Heart right ventricle (tissue), 16 donors: ENCODE measurements around the gene MKRN1. TPM values are rescaled to one million over a fixed set of nuclear protein-coding genes. Genes with fewer than 3 reads are reported as not detected.
A peak's percentile ranks its signal among the peaks of the same experiment; 100 is the strongest.

Source experiments
- ATAC-seq, 8 donors: fragments of 200-7000 bp; cut with Tn5 transposase; one replicate each; pipeline ENCODE4 v1.9.1; 2020; ENCODE audit warnings: mild to moderate bottlenecking in 8 of 8, moderate library complexity in 8 of 8, moderate number of reproducible peaks in 1 of 8
- DNase-seq, 2 donors: peaks; one replicate each; pipeline ENCODE4 v3.0.0-alpha.2; 2020
- H3K27ac ChIP-seq, 10 donors: fragments of 200-600 bp; sonication (generic) in 2 of 10; one replicate each; pipeline versions ENCODE4 v1.5.0 to v1.8.0; 2020 to 2022; ENCODE audit warnings: mild to moderate bottlenecking in 3 of 10
- H3K27me3 ChIP-seq, 7 donors: fragments of 200-600 bp; one replicate each; pipeline ENCODE4 v1.8.0; 2021 to 2022; ENCODE audit warnings: mild to moderate bottlenecking in 2 of 7
- H3K36me3 ChIP-seq, 9 donors: fragments of 200-600 bp; sonication (generic) in 1 of 9; one replicate each; pipeline versions ENCODE4 v1.5.0 to v1.8.0; 2020 to 2022; ENCODE audit warnings: mild to moderate bottlenecking in 2 of 9
- H3K4me1 ChIP-seq, 9 donors: fragments of 200-600 bp; sonication (generic) in 1 of 9; one replicate each; pipeline versions ENCODE4 v1.5.0 to v1.8.0; 2020 to 2022; ENCODE audit warnings: mild to moderate bottlenecking in 4 of 9
- H3K4me3 ChIP-seq, 10 donors: fragments of 200-600 bp; sonication (generic) in 2 of 10; one replicate each; pipeline versions ENCODE4 v1.5.0 to v1.8.0; 2020 to 2022; ENCODE audit warnings: mild to moderate bottlenecking in 7 of 10, moderate library complexity in 2 of 10
- H3K9me3 ChIP-seq, 11 donors: fragments of 200-600 bp in 10 of 11; sonication (generic) in 2 of 11; one replicate each; pipeline versions ENCODE4 v1.5.0 to v1.8.0; 2013 to 2022; ENCODE audit warnings: mild to moderate bottlenecking in 2 of 11, control low read depth in 1 of 11, moderate library complexity in 1 of 11
- WGBS, 2 donors: extraction: QIAGEN DNeasy Blood & Tissue Kit; methylation state at CpG; one replicate each; pipeline ENCODE4 v1.1.7; 2013; ENCODE audit warnings: inconsistent platforms in 1 of 2; 5-methylcytosine and 5-hydroxymethylcytosine counted together
- intact Hi-C, 10 donors: fragments of 100-400 bp; cut with DNase I; formaldehyde crosslinking; loops; one replicate each; pipeline versions ENCODE4 v1.11.1 to v1.14.2; 2022
- polyA plus RNA-seq, 2 donors: library from polyadenylated mRNA; stranded (reverse); fragments of 200-250 nt; gene quantifications; one replicate each; pipeline ENCODE4 v1.2.3, GENCODE V29; 2013
- total RNA-seq, 10 donors: library from RNA; stranded (reverse); fragmentation: NEBNext Ultra II Directional in 3 of 10; extraction: Animal tissue kit (Norgen Biotek cat#: 25700) in 3 of 10; gene quantifications; one replicate each; pipeline versions ENCODE4 v1.2.1 to v1.2.4, GENCODE V29; 2021 to 2023
- TF ChIP-seq, protein P1 (sequence below), 9 donors: fragments of 200-600 bp; sonication (generic) in 2 of 9; IDR thresholded peaks; one replicate each; pipeline versions ENCODE4 v1.5.0 to v1.8.0; 2021 to 2022; ENCODE audit warnings: antibody characterized with exemption in 9 of 9, mild to moderate bottlenecking in 5 of 9, moderate library complexity in 1 of 9
- donor health status: Arrhythmogenic right ventricular cardiomyopathy.
- donor health status: ischemic (EF 13 %, LVEDD 7.1; RV severe dilation, severe dysfunction).
- donor health status: healthy with polysubstance abuse.
- donor health status: DM: no; HTN: yes; CAD: no.
- donor health status: DM: no; HTN: no; CAD: no.
- donor health status: ischemic (EF 25% LVEDD 6.9; RV normal size, moderate dysfunction).
- donor health status: ischemic (EF 25% LVEDD 5.7; RV mildly dilated, moderate dysfunction).
- donor health status: healthy.
- donor health status: DM: yes; HTN: yes; CAD: no.
- donor health status: Ischemic cardiomyopathy.
- donor health status: ischemic (EF 35%, LVEDD 5.7; RV mildly dilated, moderate dysfunction).
- donor health status: nonischemic (EF 11% LVEDD 7.7; RV severe dilation, severe dysfunction).
- donor health status: DM: yes; HTN: yes; CAD: no.
- donor health status: PGD.
- donor health status: ischemic (EF 29% LVEDD 5.4; RV normal size, mild dysfunction).
- donor health status: nonischemic (EF 23%, LVEDD 6.1; RV moderate dilation, normal function).

The MKRN1 gene
- total and polyA plus RNA-seq, 12 donors: 38.5 to 113 (median 90.3) TPM

DNA sequence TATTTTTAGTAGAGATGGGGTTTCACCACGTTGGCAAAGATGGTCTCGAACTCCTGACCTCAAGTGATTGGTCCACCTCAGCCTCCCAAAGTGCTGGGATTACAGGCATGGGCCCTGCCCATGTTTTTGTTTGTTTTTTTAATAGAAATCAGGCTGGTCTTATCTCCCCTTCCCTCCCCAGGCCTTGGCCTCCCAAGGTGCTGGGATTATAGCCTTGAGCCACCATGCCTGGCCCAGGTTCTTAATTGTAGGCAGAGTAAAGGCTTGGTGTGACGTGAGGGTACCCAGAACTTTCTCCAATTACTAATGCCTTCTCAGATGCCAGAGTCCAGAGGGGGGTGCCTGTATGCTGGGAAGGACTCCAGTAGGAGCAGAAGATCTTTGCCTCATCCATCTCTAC is 5.2 kb upstream of the MKRN1 start:
- intact Hi-C loops: no loop called here
- no peaks in the 10 kb centered on the region for H3K9me3 ChIP-seq
- H3K4me1 ChIP-seq: peaks cover 0 to 10% (median 0%) of the 10 kb centered on the region in 9 donors
- H3K27ac ChIP-seq: no peak overlapping the region
- DNase-seq (no peak), ATAC-seq (no peak)
- H3K36me3 ChIP-seq: no peaks in the 10 kb centered on the region
- TF ChIP-seq, protein P1, sequence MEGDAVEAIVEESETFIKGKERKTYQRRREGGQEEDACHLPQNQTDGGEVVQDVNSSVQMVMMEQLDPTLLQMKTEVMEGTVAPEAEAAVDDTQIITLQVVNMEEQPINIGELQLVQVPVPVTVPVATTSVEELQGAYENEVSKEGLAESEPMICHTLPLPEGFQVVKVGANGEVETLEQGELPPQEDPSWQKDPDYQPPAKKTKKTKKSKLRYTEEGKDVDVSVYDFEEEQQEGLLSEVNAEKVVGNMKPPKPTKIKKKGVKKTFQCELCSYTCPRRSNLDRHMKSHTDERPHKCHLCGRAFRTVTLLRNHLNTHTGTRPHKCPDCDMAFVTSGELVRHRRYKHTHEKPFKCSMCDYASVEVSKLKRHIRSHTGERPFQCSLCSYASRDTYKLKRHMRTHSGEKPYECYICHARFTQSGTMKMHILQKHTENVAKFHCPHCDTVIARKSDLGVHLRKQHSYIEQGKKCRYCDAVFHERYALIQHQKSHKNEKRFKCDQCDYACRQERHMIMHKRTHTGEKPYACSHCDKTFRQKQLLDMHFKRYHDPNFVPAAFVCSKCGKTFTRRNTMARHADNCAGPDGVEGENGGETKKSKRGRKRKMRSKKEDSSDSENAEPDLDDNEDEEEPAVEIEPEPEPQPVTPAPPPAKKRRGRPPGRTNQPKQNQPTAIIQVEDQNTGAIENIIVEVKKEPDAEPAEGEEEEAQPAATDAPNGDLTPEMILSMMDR (IDR thresholded peaks at IDR 0.05): no peak
- 82 to 86% methylated on average over 3 of the region's 3 CpGs for WGBS, 2 donors
- no peaks in the 10 kb centered on the region for H3K27me3 ChIP-seq
- H3K4me3 ChIP-seq: no peak overlapping the region

DNA sequence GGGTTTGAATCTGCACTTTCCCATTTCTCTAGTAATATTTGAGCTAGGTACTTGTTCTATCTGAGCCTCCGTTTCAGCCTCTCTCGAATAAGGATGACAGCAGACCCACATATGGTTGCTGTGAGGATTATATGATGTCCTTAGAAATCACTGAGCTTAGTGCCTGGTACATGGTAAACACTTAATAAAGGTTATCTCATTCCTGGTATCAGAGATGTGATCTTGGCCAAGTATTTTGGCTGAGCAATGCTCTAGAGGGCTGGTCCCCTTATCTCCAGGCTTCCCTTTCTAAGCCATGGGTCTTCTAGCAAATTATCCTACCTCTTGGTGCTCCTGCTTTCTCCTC is 407 bp upstream of the MKRN1 start:
- Histone ChIP-seq H3K36me3 (peaks cover 0 to 4% (median 0%) of the 10 kb centered on the region in 9 donors), H3K27me3 (no peaks in the 10 kb centered on the region), H3K9me3 (no peaks in the 10 kb centered on the region), H3K27ac (peak overlapping the region in 9 of 10 donors; percentile 84 to 94 (median 90)), H3K4me3 (peak overlapping the region; percentile 69 to 99 (median 96)), H3K4me1 (peaks cover 4 to 36% (median 27%) of the 10 kb centered on the region in 9 donors)
- TF ChIP-seq, protein P1 (IDR thresholded peaks at IDR 0.05): no peak
- no peak for DNase-seq
- intact Hi-C loops: loop anchor here in 8 of 10 donors (2.0 to 10.0 kb wide), 3 partner anchors 173 to 535 kb away; partner anchors contain the start of gene MRPS33 (in 2 of the 8)
- ATAC-seq: peak in 2 of 8 donors; percentile 1
- 7 to 9% methylated on average over 2 of the region's 2 CpGs for WGBS, 2 donors

DNA sequence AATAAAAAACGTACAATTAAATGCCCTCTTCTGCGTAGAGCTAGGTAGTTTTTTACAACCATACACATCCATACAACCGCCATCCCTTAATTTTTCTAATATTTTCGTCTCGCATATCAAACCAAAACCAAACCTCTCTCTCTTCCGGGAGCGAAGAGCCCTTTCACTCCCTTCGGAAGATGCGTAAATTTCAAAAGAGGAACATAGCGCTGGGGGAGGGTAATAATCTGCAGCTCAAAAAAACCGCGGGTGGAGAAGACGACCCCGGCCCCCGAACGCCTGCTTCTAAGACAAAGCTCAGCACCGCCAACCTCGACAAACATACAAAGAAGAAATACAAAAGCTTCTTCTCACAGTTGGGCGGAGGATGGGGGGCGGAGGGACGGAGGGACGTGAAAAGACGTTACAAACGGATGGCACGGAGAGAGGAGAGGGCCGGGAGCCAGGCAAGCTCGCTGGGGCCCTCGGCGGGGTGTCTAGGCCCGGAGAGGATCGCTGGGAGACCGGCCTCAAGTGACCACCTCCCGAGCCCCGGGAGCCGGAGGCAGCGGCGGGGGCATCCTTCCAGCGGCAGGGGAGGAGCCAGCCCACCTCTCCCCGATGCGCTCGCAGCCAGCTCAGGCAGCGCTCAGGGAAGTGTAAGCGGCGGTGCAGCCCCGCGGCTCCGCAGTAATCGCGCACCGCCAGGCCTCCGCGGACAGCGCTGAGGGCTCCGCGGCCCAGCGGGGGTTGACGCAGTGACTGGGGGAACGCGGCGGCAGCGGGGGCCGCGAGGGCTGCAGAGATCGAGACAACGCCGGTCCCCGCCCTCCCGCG is 851 bp downstream of the MKRN1 start:
- 0 to 1% methylated on average over 54 to 69 of the region's 69 CpGs for WGBS, 2 donors
- ATAC-seq (peak; percentile 15 to 43 (median 22)), DNase-seq (peak; percentile 23 to 39)
- peaks cover 0 to 6% (median 0%) of the 10 kb centered on the region in 9 donors for H3K36me3 ChIP-seq
- peak overlapping the region; percentile 69 to 99 (median 96) for H3K4me3 ChIP-seq
- no peaks in the 10 kb centered on the region for H3K27me3 ChIP-seq
- TF ChIP-seq, protein P1 (IDR thresholded peaks at IDR 0.05): no peak
- no peaks in the 10 kb centered on the region for H3K9me3 ChIP-seq
- H3K4me1 ChIP-seq: peaks cover 4 to 38% (median 27%) of the 10 kb centered on the region in 9 donors
- intact Hi-C loops: loop anchor here in 8 of 10 donors (2.0 to 10.0 kb wide), 3 partner anchors 174 to 536 kb away; partner anchors contain the start of gene MRPS33 (in 2 of the 8)
- peak overlapping the region; percentile 16 to 94 (median 90) for H3K27ac ChIP-seq

DNA sequence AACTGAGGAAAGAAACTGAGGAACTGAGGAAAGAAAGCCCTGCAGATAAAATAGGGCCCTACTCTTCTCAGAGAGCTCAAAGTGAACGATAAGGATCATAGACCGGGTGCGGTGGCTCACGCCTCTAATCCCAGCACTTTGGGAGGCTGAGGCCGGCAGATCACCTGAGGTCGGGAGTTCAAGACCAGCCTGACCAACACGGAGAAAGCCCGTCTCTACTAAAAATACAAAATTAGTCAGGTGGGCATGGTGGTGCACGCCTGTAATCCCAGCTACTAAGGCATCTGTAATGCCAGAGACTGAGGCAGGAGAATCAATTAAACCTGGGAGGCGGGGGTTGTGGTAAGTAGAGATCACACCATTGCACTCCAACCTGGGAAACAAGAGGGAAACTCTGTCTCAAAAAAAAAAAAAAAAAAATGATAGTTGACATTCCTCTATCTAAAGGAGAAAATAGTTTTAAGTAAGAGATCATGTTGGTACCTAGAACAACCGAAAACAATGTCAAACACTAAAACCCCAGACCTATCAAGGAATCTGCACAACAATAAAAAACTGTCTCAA is 2.5 kb downstream of the MKRN1 start:
- H3K4me3 ChIP-seq: peak overlapping the region in 4 of 10 donors; percentile 92 to 99 (median 97)
- no peaks in the 10 kb centered on the region for H3K9me3 ChIP-seq
- TF ChIP-seq, protein P1 (IDR thresholded peaks at IDR 0.05): no peak
- DNase-seq (no peak), ATAC-seq (no peak)
- H3K27me3 ChIP-seq: no peaks in the 10 kb centered on the region
- 73 to 74% methylated on average over 11 of the region's 11 CpGs for WGBS, 2 donors
- H3K4me1 ChIP-seq: peaks cover 4 to 38% (median 27%) of the 10 kb centered on the region in 9 donors
- intact Hi-C loops: loop anchor here in 7 of 10 donors (5.0 to 10.0 kb wide), 2 partner anchors 176 to 538 kb away; partner anchors contain the start of gene MRPS33 (in 2 of the 7)
- peak overlapping the region in 3 of 10 donors; percentile 30 to 94 (median 92) for H3K27ac ChIP-seq
- H3K36me3 ChIP-seq: peaks cover 0 to 8% (median 0%) of the 10 kb centered on the region in 9 donors
